Heart left ventricle (tissue), 13 donors: Measurements from ENCODE around the gene OAS1.

Experiments used
- POLR2A ChIP-seq, 2 donors: fragments of 450-650 bp; IDR thresholded peaks; one replicate each; pipeline ENCODE4 v1.6.1; 2017; ENCODE audit warnings: antibody characterized with exemption in 2 of 2, mild to moderate bottlenecking in 2 of 2, moderate library complexity in 2 of 2
- TF ChIP-seq, protein P1 (sequence below), 12 donors: fragments of 200-600 bp; sonication (generic) in 4 of 12; IDR thresholded peaks; one replicate each; pipeline versions ENCODE4 v1.5.0 to v1.8.0; 2018 to 2022; ENCODE audit warnings: antibody characterized with exemption in 12 of 12, mild to moderate bottlenecking in 5 of 12
- donor health status: ischemic (EF 13 %, LVEDD 7.1; RV severe dilation, severe dysfunction).
- donor health status: DM: no; HTN: yes; CAD: no.
- donor health status: DM: no; HTN: no; CAD: no.
- donor health status: ischemic (EF 25% LVEDD 6.9; RV normal size, moderate dysfunction).
- donor health status: ischemic (EF 25% LVEDD 5.7; RV mildly dilated, moderate dysfunction).
- donor health status: ischemic (EF 35%, LVEDD 5.7; RV mildly dilated, moderate dysfunction).
- donor health status: nonischemic (EF 11% LVEDD 7.7; RV severe dilation, severe dysfunction).
- donor health status: DM: yes; HTN: yes; CAD: no.
- donor health status: PGD.
- donor health status: ischemic (EF 29% LVEDD 5.4; RV normal size, mild dysfunction).
- donor health status: nonischemic (EF 23%, LVEDD 6.1; RV moderate dilation, normal function).

DNA sequence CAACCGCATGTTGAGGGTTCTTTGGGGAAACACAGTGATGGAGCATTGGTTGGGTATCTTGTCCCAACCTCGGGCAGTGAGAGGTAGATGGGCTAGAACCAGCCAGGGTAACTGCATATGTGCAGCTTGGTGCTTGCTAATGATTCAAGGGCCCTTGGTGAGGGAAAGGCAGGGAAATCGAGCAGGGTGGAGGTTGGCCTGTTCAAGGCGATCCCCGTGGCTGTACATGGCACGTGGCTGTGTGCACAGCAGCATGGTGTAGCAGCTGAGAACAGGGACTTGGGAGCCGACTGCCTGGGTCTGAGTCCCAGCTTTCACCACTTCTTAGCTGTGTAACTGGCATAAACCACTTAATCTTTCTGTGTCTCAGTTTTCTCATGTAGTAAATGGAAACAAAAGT, 45.5 kb upstream of the OAS1 start:
- TF ChIP-seq, protein P1, sequence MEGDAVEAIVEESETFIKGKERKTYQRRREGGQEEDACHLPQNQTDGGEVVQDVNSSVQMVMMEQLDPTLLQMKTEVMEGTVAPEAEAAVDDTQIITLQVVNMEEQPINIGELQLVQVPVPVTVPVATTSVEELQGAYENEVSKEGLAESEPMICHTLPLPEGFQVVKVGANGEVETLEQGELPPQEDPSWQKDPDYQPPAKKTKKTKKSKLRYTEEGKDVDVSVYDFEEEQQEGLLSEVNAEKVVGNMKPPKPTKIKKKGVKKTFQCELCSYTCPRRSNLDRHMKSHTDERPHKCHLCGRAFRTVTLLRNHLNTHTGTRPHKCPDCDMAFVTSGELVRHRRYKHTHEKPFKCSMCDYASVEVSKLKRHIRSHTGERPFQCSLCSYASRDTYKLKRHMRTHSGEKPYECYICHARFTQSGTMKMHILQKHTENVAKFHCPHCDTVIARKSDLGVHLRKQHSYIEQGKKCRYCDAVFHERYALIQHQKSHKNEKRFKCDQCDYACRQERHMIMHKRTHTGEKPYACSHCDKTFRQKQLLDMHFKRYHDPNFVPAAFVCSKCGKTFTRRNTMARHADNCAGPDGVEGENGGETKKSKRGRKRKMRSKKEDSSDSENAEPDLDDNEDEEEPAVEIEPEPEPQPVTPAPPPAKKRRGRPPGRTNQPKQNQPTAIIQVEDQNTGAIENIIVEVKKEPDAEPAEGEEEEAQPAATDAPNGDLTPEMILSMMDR (IDR thresholded peaks at IDR 0.05): no peak
- TF ChIP-seq POLR2A (IDR thresholded peaks at IDR 0.05): no peak
